ENCODE data around the gene SHROOM3.

SHROOM3 gene

GRCh38 chr4:76434901-76435527, at the start of gene SHROOM3:
Gene SHROOM3, plus strand, starts transcription at chr4:76435229. Its CDS starts 824 bp downstream, at chr4:76436053.
- no peak for TF ChIP-seq POU6F1 (CRISPR knock-in tag; IDR thresholded peaks at IDR 0.05; ENCODE audit: borderline replicate concordance, low read depth)
- no peak for TF ChIP-seq CSDC2 (CRISPR knock-in tag; IDR thresholded peaks at IDR 0.05)
- no peak for TF ChIP-seq CSRNP3 (CRISPR knock-in tag; IDR thresholded peaks at IDR 0.05)
- TF ChIP-seq ZFP30 (CRISPR knock-in tag; IDR thresholded peaks at IDR 0.05) = no peak
- no peak for TF ChIP-seq PPARA (CRISPR knock-in tag; IDR thresholded peaks at IDR 0.05; ENCODE audit: borderline replicate concordance)
- TF ChIP-seq TSHZ2 (CRISPR knock-in tag; IDR thresholded peaks at IDR 0.05) = no peak
- TF ChIP-seq RARB (CRISPR knock-in tag; IDR thresholded peaks at IDR 0.05) = no peak
- no peak for TF ChIP-seq BACH2 (CRISPR knock-in tag; IDR thresholded peaks at IDR 0.05; ENCODE audit: borderline replicate concordance)
- no peak for TF ChIP-seq ZFP3 (CRISPR knock-in tag; IDR thresholded peaks at IDR 0.05)
- no peak for TF ChIP-seq OSR1 (CRISPR knock-in tag; IDR thresholded peaks at IDR 0.05)
- no peak for TF ChIP-seq ZNF70 (CRISPR knock-in tag; IDR thresholded peaks at IDR 0.05)
- no peak for TF ChIP-seq ESRRG (CRISPR knock-in tag; IDR thresholded peaks at IDR 0.05)
- no peak for ATAC-seq

GRCh38 chr4:76385974-76386373, 49.1 kb upstream of the SHROOM3 start:
- TF ChIP-seq PPARA (CRISPR knock-in tag; IDR thresholded peaks at IDR 0.05; ENCODE audit: borderline replicate concordance) (no peak), ZNF70 (CRISPR knock-in tag; IDR thresholded peaks at IDR 0.05) (no peak), OSR1 (CRISPR knock-in tag; IDR thresholded peaks at IDR 0.05) (no peak), CREB5 (CRISPR knock-in tag; IDR thresholded peaks at IDR 0.05; ENCODE audit: low read depth) (no peak)
- ATAC-seq = no peak

- no peak for ATAC-seq
- no peak for TF ChIP-seq ZC3H10 (CRISPR knock-in tag; IDR thresholded peaks at IDR 0.05)
- TF ChIP-seq CSRNP3 (CRISPR knock-in tag; IDR thresholded peaks at IDR 0.05) = no peak
Measured at GRCh38 chr4:76386566-76387305, 48.3 kb upstream of the SHROOM3 start.

- no peak for TF ChIP-seq ZNF8 (CRISPR knock-in tag; IDR thresholded peaks at IDR 0.05)
- no peak for ATAC-seq
Measured at GRCh38 chr4:76388160-76388908, 46.7 kb upstream of the SHROOM3 start.
